Left cardiac atrium (tissue), 2 donors: Measurements from ENCODE around the gene ODAPH. TPM values are rescaled to one million over a fixed set of nuclear protein-coding genes. Genes with fewer than 3 reads are reported as not detected.

Source experiments
- total RNA-seq, 2 donors: library from RNA; stranded (reverse); fragmentation: NEBNext Ultra II Directional; extraction: Animal tissue kit (Norgen Biotek cat#: 25700); gene quantifications; one replicate each; pipeline ENCODE4 v1.2.1, GENCODE V29; 2021
- donor health status: DM: no; HTN: yes; CAD: no; lungs with severe emphysema.
- donor health status: DM: yes; HTN: yes; CAD: no.

The ODAPH gene
- total RNA-seq, 2 donors from 2014 or later, result not detected

Other genes starting within 250 kb of the ODAPH start
- 10 to 100 TPM; 52.3 to 57.3 TPM for gene RCHY1, start 41.7 kb upstream of the ODAPH start, total RNA-seq
- 10 to 100 TPM; 16.2 to 20.3 TPM for gene THAP6, start 41.6 kb upstream of the ODAPH start, total RNA-seq
- gene CDKL2, start 74.5 kb downstream of the ODAPH start, total RNA-seq, result under 1 TPM; 0.62 to 0.65 TPM
- 100 to 1,000 TPM in 1 of 2 donors, 10 to 100 TPM in 1; 68.5 to 110 TPM for gene G3BP2, start 117.3 kb downstream of the ODAPH start, total RNA-seq
- 10 to 100 TPM; 77.9 to 84.5 TPM for gene USO1, start 168.5 kb downstream of the ODAPH start, total RNA-seq